ENCODE results near the gene AGAP1.

The AGAP1 gene

GRCh38 chr2:235493775-235494715 lies at the start of gene AGAP1:
Gene AGAP1 (plus strand): TSS chr2:235494043.
- no peak for DNase-seq (ENCODE audit: low read depth)

GRCh38 chr2:235444101-235444597 lies 49.7 kb upstream of the AGAP1 start:
- no peak for DNase-seq (ENCODE audit: low read depth)

- DNase-seq (ENCODE audit: low read depth), result no peak
These were observed 48.7 kb upstream of the AGAP1 start for GRCh38 chr2:235445116-235445515.

GRCh38 chr2:235446082-235446481 lies 47.8 kb upstream of the AGAP1 start:
- no peak for DNase-seq (ENCODE audit: low read depth)

- DNase-seq (ENCODE audit: low read depth), result no peak
These were observed 46.6 kb upstream of the AGAP1 start for GRCh38 chr2:235447210-235447609.

- no peak for DNase-seq (ENCODE audit: low read depth)
These were observed 44.3 kb upstream of the AGAP1 start for GRCh38 chr2:235449568-235449967.

- DNase-seq (ENCODE audit: low read depth), result no peak
These were observed 40.2 kb upstream of the AGAP1 start for GRCh38 chr2:235453605-235454151.

- no peak for DNase-seq (ENCODE audit: low read depth)
These were observed 35.0 kb upstream of the AGAP1 start for GRCh38 chr2:235458839-235459273.

- no peak for DNase-seq (ENCODE audit: low read depth)
These were observed 33.2 kb upstream of the AGAP1 start for GRCh38 chr2:235460548-235461047.

GRCh38 chr2:235461763-235462414 lies 32.0 kb upstream of the AGAP1 start:
- no peak for DNase-seq (ENCODE audit: low read depth)

GRCh38 chr2:235462415-235462790 lies 31.4 kb upstream of the AGAP1 start:
- DNase-seq (ENCODE audit: low read depth), result no peak

- DNase-seq (ENCODE audit: low read depth), result no peak
These were observed 29.9 kb upstream of the AGAP1 start for GRCh38 chr2:235463893-235464292.

- DNase-seq (ENCODE audit: low read depth), result no peak
These were observed 26.3 kb upstream of the AGAP1 start for GRCh38 chr2:235467588-235467987.

GRCh38 chr2:235468978-235469655 lies 24.7 kb upstream of the AGAP1 start:
- DNase-seq (ENCODE audit: low read depth), result no peak

GRCh38 chr2:235471186-235471747 lies 22.6 kb upstream of the AGAP1 start:
- no peak for DNase-seq (ENCODE audit: low read depth)

GRCh38 chr2:235472443-235472842 lies 21.4 kb upstream of the AGAP1 start:
- no peak for DNase-seq (ENCODE audit: low read depth)

GRCh38 chr2:235478609-235479008 lies 15.2 kb upstream of the AGAP1 start:
- DNase-seq (ENCODE audit: low read depth), result no peak

GRCh38 chr2:235479604-235480003 lies 14.2 kb upstream of the AGAP1 start:
- DNase-seq (ENCODE audit: low read depth), result no peak

GRCh38 chr2:235480614-235481013 lies 13.2 kb upstream of the AGAP1 start:
- DNase-seq (ENCODE audit: low read depth), result no peak

GRCh38 chr2:235483313-235483712 lies 10.5 kb upstream of the AGAP1 start:
- DNase-seq (ENCODE audit: low read depth), result no peak

- DNase-seq (ENCODE audit: low read depth), result no peak
These were observed 8.5 kb upstream of the AGAP1 start for GRCh38 chr2:235485362-235485761.

- no peak for DNase-seq (ENCODE audit: low read depth)
These were observed 7.1 kb upstream of the AGAP1 start for GRCh38 chr2:235486729-235487128.
